Uterus (tissue), 2 donors: ENCODE results near the gene SEC31B.

ENCODE experiments used
- POLR2A ChIP-seq, 2 donors: fragments of 450-650 bp; IDR thresholded peaks; one replicate each; pipeline ENCODE4 v1.6.1; 2016; ENCODE audit warnings: antibody characterized with exemption in 2 of 2, mild to moderate bottlenecking in 1 of 2, moderate library complexity in 1 of 2
- TF ChIP-seq, protein P1 (sequence below), 4 experiments: fragments of 200-600 bp in 2 of 4; fragments of 450-650 bp in 2 of 4; sonication (generic) in 2 of 4; IDR thresholded peaks; one replicate each; pipeline ENCODE4 v1.5.1; 2016 to 2019; ENCODE audit warnings: antibody characterized with exemption in 4 of 4, mild to moderate bottlenecking in 2 of 4, moderate library complexity in 1 of 4

GRCh38 chr10:100524638-100525037 is 5.0 kb upstream of the SEC31B start:
- TF ChIP-seq POLR2A (IDR thresholded peaks at IDR 0.05), result no peak
- TF ChIP-seq, protein P1, sequence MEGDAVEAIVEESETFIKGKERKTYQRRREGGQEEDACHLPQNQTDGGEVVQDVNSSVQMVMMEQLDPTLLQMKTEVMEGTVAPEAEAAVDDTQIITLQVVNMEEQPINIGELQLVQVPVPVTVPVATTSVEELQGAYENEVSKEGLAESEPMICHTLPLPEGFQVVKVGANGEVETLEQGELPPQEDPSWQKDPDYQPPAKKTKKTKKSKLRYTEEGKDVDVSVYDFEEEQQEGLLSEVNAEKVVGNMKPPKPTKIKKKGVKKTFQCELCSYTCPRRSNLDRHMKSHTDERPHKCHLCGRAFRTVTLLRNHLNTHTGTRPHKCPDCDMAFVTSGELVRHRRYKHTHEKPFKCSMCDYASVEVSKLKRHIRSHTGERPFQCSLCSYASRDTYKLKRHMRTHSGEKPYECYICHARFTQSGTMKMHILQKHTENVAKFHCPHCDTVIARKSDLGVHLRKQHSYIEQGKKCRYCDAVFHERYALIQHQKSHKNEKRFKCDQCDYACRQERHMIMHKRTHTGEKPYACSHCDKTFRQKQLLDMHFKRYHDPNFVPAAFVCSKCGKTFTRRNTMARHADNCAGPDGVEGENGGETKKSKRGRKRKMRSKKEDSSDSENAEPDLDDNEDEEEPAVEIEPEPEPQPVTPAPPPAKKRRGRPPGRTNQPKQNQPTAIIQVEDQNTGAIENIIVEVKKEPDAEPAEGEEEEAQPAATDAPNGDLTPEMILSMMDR (IDR thresholded peaks at IDR 0.05), result no peak
